ACC112 (cell line): ENCODE data around the gene DCUN1D1.

Experiments
- H2AFZ ChIP-seq: fragments of 200-600 bp; sonication (generic); one replicate; pipeline ENCODE4 v1.6.0; 2017; ENCODE audit warnings: antibody characterized with exemption, low read length; ENCODE audit not compliant: unreplicated experiment
- H3K27ac ChIP-seq: fragments of 200-600 bp; sonication (generic); 2 replicates; pipeline ENCODE4 v1.5.1; 2014; ENCODE audit warnings: low read depth, mild to moderate bottlenecking, antibody characterized with exemption, low read length, moderate library complexity
- H3K27me3 ChIP-seq: fragments of 200-600 bp; sonication (generic); 2 replicates; pipeline ENCODE4 v1.6.1; 2014; ENCODE audit warnings: mild to moderate bottlenecking, antibody characterized with exemption, low read length, moderate library complexity, mixed read lengths; ENCODE audit not compliant: insufficient read depth
- H3K36me3 ChIP-seq: fragments of 200-600 bp; sonication (generic); 2 replicates; pipeline ENCODE4 v1.6.1; 2016; ENCODE audit warnings: mild to moderate bottlenecking, antibody characterized with exemption, low read length, moderate library complexity, mixed read lengths; ENCODE audit not compliant: insufficient read depth
- H3K4me1 ChIP-seq: fragments of 200-600 bp; sonication (generic); one replicate; pipeline ENCODE4 v1.6.1; 2016; ENCODE audit warnings: low read length, mixed read lengths; ENCODE audit not compliant: insufficient read depth, unreplicated experiment, control insufficient read depth
- H3K4me3 ChIP-seq: fragments of 200-600 bp; sonication (generic); 2 replicates; pipeline ENCODE4 v1.5.1; 2014; ENCODE audit warnings: mild to moderate bottlenecking, low read depth, low read length
- H3K79me2 ChIP-seq: fragments of 200-600 bp; sonication (generic); one replicate; pipeline ENCODE4 v1.6.0; 2016; ENCODE audit warnings: low read length; ENCODE audit not compliant: control insufficient read depth, unreplicated experiment, insufficient read depth

DCUN1D1 gene

DNA sequence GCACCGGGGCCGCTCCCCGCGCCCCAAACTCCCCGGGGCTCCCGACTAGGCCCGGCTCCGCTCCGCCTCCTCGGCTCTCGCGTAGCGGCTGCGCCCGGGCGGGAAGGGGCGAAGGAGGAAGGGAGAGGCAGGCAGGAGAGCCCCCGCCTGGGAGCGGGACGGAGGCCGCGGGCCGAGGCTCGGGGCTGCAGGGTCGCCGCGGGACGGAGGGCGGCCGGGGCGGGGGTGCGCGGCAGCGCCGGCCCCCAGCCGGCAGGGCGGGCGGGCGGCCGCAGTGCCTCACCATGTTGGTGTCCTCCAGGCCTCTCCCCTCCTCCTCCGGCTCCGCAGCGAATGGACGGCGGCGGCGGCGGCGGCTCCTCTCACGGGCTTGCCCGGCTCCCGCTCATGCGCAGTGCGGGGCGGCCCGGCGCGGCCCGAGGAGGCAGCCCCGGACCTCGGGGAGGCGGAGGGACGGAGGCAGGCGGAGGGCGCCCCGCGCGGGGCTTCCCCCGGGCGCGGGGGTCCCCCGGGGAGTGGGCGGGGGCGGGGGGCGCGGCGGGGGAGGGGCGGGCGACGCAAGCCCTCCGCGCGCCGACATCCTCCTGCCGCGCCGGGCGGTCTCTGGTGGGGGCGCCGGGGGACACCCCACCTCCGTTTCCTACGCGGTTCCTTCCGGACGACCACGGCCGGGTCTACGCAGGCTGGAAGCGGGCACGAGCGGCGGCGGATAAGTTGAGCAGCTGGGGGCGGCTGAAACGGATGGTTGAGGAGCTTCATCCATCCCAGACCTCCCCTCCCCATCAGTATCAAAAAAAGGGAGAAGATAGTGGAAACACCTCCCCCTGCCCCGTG lies at the start of gene DCUN1D1:
DCUN1D1 (minus strand) TSS at position 335 of the 834 bp plus-strand sequence; CDS start at position 286, 49 bp downstream.
- Histone ChIP-seq H2AFZ (peak within 1 kb of the TSS; percentile 77), H3K36me3 (no peaks in the 10 kb centered on the region), H3K4me1 (peaks cover 24% of the 10 kb centered on the region), H3K27me3 (no peaks in the 10 kb centered on the region), H3K27ac (no peak within 1 kb of the TSS), H3K4me3 (peak within 1 kb of the TSS; percentile 98), H3K79me2 (peaks cover 46% of the 10 kb centered on the region)

DNA sequence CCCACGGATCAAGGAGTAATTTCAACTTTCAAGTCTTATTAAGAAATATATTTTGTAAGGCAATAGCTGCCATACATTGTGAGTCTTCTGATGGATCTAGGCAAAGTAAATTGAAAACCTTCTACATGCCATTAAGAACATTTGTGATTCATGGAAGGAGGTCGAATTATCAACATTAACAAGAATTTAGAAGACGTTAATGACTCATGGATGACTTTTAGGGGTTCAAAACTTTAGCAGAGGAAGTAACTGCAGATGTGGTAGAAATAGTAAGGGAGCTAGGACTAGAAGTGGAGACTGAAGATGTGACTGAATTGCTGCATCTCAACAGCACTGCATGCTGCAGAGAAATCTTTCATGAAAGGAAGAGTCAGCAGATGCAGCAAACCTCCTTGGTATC lies 48.1 kb upstream of the DCUN1D1 start:
- Histone ChIP-seq H3K4me1 (no peaks in the 10 kb centered on the region), H3K27me3 (no peaks in the 10 kb centered on the region), H3K79me2 (no peaks in the 10 kb centered on the region), H2AFZ (no peak overlapping the region), H3K27ac (no peak overlapping the region), H3K36me3 (peaks cover 25% of the 10 kb centered on the region; the same call in 1 of the 2 replicates), H3K4me3 (no peak overlapping the region)

DNA sequence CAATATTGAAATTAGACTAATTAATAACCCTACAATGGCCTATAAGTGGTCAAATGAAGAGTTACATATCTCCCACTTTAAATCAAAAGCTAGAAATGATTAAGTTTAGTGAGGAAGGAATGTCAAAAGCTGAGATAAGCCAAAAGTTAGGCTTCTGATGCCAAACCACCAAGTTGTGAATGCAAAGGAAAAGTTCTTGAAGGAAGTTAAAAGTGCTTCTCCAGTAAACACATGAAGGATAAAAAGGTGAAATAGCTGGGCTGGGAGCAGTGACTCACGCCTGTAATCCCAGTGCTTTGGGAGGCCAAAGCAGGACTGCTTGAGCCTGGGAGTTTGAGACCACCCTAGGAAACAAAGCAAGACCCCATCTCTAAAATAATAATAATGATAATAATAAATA lies 46.9 kb upstream of the DCUN1D1 start:
- Histone ChIP-seq H3K27me3 (no peaks in the 10 kb centered on the region), H2AFZ (no peak overlapping the region), H3K36me3 (peaks cover 25% of the 10 kb centered on the region; the same call in 1 of the 2 replicates), H3K4me1 (no peaks in the 10 kb centered on the region), H3K4me3 (no peak overlapping the region), H3K27ac (no peak overlapping the region), H3K79me2 (no peaks in the 10 kb centered on the region)

DNA sequence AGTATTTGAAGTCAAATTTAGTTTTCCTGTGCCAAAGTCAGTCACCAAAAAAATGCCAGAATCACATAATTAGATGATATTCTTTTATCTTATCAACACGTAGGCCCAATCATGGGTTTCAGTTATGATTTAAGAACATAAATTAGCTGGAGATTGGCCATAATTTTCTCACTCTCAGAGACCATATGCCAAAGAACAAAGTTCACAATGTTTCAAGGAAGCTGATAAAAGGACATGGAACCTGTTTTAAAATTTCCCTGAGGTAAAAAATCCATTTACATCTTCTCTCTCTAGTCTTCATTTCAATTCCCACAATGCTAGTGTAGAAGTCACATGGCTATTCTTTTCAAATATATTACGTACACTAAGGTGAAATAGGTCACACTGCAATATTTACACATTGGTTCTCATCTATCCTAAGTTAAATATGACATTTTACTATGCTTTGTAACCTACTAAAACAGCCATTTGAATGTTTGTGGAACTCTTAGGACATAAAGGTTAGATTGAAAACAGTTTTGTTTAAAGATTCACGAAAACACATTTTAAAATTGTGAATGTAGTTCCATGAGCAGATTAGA lies 42.7 kb upstream of the DCUN1D1 start:
- Histone ChIP-seq H2AFZ (no peak overlapping the region), H3K4me3 (no peak overlapping the region), H3K27ac (no peak overlapping the region), H3K79me2 (no peaks in the 10 kb centered on the region), H3K4me1 (no peaks in the 10 kb centered on the region), H3K36me3 (peaks cover 14% of the 10 kb centered on the region), H3K27me3 (no peaks in the 10 kb centered on the region)

DNA sequence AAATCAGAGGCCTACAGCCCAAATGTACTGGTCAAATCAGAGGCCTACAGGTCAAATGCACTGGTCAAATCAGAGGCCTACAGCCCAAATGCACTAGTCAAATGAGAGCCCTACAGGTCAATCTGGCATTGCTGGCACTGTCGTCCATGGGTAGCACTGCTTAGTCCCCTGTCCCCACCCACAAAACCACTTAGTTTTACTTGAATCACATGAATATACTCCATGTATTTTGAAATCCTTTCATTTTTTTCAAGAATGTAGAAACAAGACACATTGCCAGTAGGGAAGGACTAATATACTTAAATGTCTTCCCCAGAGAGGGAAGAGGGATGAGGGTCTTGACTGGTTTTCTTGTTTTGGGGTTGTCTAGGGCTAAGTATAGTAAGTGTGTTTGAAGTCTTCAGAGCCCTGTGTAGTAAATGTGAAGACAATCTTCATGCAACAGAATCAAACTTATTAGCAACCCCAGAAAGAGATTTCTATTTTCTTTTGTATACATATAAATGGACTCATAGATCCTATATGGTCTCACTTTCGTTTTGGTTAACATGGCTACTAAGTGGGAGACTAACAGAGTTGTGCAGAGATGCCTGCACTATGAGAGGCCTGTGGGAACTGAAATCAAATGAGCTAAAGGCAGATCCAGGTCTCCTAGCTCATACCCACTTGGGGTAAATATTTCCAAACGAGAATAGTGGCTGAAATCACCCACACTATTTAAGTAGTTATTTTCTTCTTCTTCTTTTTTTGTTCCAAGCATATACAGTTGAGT lies 38.3 kb upstream of the DCUN1D1 start:
- Histone ChIP-seq H3K79me2 (no peaks in the 10 kb centered on the region), H2AFZ (no peak overlapping the region), H3K4me3 (no peak overlapping the region), H3K27ac (no peak overlapping the region), H3K36me3 (peaks cover 16% of the 10 kb centered on the region), H3K4me1 (no peaks in the 10 kb centered on the region), H3K27me3 (no peaks in the 10 kb centered on the region)

DNA sequence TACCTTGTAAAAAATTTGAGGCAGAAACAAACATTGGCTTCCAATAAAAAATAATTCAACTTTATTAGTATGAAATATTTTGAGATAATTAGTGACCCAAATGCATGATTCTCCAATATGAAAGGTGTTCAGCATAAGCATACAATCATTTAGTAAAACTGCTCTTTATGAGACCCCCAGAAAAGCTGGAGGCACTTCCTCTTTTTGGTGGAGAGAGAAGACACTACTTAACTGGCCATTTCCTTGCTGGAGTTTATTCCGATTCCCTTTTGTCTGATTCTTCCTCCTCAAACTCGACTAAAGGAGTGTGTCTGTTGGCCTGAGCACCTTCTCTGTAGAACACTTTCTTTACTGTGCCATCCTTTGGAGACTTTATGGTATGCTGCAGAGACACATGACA lies 34.8 kb upstream of the DCUN1D1 start:
- H3K27me3 ChIP-seq: no peaks in the 10 kb centered on the region
- H3K79me2 ChIP-seq: no peaks in the 10 kb centered on the region
- H3K4me3 ChIP-seq: no peak overlapping the region
- no peaks in the 10 kb centered on the region for H3K4me1 ChIP-seq
- H3K27ac ChIP-seq: no peak overlapping the region
- H3K36me3 ChIP-seq: peaks cover 12% of the 10 kb centered on the region
- no peak overlapping the region for H2AFZ ChIP-seq

DNA sequence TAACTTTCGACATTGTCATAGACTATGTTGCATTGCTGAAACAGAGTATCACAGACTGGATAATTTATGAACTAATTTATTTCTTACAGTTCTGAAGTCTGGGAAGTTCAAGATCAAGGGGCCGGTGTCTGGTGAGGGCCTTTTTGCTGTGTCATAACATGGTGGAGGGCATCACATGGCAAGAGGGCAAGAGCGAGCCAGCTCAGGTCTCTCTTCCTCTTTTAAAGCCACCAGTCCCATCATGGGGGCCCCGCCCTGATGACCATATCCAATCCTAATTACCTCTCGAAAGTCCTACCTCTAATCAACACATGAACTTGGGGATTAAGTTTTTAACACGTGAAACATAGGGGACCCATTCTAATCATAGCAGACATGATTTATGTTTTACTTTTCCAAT lies 33.5 kb upstream of the DCUN1D1 start:
- Histone ChIP-seq H2AFZ (no peak overlapping the region), H3K27ac (no peak overlapping the region), H3K4me1 (no peaks in the 10 kb centered on the region), H3K4me3 (no peak overlapping the region), H3K27me3 (no peaks in the 10 kb centered on the region), H3K79me2 (no peaks in the 10 kb centered on the region), H3K36me3 (peaks cover 7% of the 10 kb centered on the region)

DNA sequence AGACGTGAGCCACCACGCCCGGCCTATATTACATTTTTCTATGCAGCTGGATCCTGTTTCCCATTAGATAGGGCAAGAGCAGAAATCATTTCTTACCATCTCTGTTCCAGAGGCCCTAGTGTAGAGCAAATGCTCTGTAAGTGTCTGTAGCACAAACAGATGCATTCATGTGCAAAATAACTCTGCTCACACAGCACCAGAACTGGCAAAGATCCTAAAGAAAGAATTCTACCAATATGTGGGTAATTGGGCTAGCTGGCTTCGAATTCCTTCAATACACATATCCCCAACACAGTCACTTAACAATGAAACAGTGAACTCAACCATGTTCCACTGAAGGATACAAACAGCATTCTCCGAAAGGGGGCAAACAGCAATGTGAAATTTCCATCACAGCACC lies 32.7 kb upstream of the DCUN1D1 start:
- H2AFZ ChIP-seq: no peak overlapping the region
- H3K27me3 ChIP-seq: no peaks in the 10 kb centered on the region
- H3K79me2 ChIP-seq: no peaks in the 10 kb centered on the region
- no peak overlapping the region for H3K4me3 ChIP-seq
- H3K36me3 ChIP-seq: peaks cover 7% of the 10 kb centered on the region; the same call in 1 of the 2 replicates
- no peaks in the 10 kb centered on the region for H3K4me1 ChIP-seq
- no peak overlapping the region for H3K27ac ChIP-seq

DNA sequence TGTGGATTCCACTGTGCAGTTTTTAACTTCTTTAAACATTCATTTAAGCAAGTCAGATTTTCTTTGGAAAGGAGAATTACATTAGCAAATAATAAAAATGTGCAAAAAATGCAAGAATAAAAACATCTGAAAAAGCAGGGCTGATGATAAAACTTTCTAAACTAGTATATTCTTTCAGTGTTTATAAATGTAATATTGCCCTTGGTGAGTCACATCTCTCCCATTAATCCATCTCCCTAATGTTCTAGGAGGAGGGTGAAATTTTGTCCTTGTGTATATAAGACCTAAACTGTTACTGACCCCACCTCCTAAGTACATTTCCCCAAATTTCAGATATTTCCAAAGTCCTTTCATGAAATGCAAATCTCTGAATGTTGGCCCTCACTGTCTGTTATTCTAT lies 28.5 kb upstream of the DCUN1D1 start:
- Histone ChIP-seq H3K79me2 (no peaks in the 10 kb centered on the region), H2AFZ (no peak overlapping the region), H3K4me3 (no peak overlapping the region), H3K27me3 (no peaks in the 10 kb centered on the region), H3K4me1 (no peaks in the 10 kb centered on the region), H3K27ac (no peak overlapping the region), H3K36me3 (no peaks in the 10 kb centered on the region)

DNA sequence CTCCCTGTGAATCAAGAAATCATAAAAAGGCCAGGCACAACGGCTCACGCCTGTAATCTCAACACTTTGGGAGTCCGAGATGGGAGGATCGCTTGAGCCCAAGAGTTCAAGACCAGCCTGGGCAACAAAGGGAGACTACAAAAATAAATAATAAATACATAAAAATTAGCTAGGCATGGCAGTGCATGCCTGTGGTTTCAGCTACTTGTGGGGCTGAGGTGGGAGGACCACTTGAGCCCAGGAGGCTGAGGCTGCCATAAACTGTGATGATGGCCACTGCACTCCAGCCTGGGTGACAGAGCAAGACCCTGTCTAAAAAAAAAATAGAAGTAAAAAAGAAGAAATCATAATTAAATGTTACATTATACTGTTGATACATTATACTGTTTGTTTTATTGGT lies 28.0 kb upstream of the DCUN1D1 start:
- Histone ChIP-seq H3K4me3 (no peak overlapping the region), H3K27ac (no peak overlapping the region), H3K79me2 (no peaks in the 10 kb centered on the region), H2AFZ (no peak overlapping the region), H3K4me1 (no peaks in the 10 kb centered on the region), H3K36me3 (no peaks in the 10 kb centered on the region), H3K27me3 (no peaks in the 10 kb centered on the region)
